ENCODE measurements around the gene SRXN1. TPM values are rescaled to one million over a fixed set of nuclear protein-coding genes. Genes with fewer than 3 reads are reported as not detected.
"Not testable (repeated sequence)": the region's sequence is repeated elsewhere in the genome, so short reads cannot be mapped to it uniquely, and the experiment has no call there.

Gene SRXN1
- total and polyA plus RNA-seq, 4 experiments from 2014 or later, result 6.9 to 17.2 (median 8.9) TPM

GRCh38 chr20:642013-642397 lies 11.0 kb downstream of the SRXN1 start:
- H3K9me3 Mint-ChIP-seq; H3K36me3 Mint-ChIP-seq; intact Hi-C loops (cut with micrococcal nuclease); H3K27ac ChIP-seq (ENCODE audit: low read depth, low read length); H3K4me3 Mint-ChIP-seq; POLR2A ChIA-PET (ENCODE audit: partially characterized antibody); H3K27ac Mint-ChIP-seq; H3K27me3 Mint-ChIP-seq; DNase-seq; H3K4me3 ChIP-seq (ENCODE audit: low read length in 2 of 2); H3K36me3 ChIP-seq (ENCODE audit: insufficient read depth, low read length); H3K9me3 ChIP-seq (ENCODE audit: control insufficient read depth in 1 of 2, low read length in 2 of 2): not testable (repeated sequence)
- peaks cover 6 to 26% (median 17%) of the 10 kb centered on the region in 4 donors for H3K4me1 Mint-ChIP-seq
- Histone ChIP-seq H3K4me1 (ENCODE audit: insufficient read depth, low read length) (peaks cover 11% of the 10 kb centered on the region), H3K27me3 (ENCODE audit: insufficient read depth, low read length) (peaks cover 11% of the 10 kb centered on the region)
- CTCF ChIA-PET (ENCODE audit: partially characterized antibody), result interaction anchor here (1.5 kb wide), 1 partner anchor 7 kb away, joined by 3 read pairs; no protein-coding TSS in a partner anchor

DNA sequence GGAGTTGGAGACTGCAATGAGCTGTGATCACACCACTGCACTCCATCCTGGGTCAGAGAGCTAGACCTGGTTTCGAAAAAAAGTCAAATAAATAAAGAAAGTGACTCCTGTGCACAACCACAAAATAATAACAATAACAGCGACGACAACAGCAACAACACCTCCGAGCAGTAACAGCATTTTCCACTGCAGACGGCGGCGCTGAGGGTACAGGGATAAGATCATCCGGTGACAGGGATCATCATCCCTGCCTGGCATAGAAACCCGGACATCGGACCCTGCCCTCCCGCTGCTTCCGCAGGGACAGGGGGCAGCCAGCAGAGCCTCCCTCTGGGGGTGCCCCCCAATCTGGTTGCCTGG lies 11.5 kb downstream of the SRXN1 start:
- peaks cover 11% of the 10 kb centered on the region for H3K27me3 ChIP-seq (ENCODE audit: insufficient read depth, low read length)
- H3K9me3 ChIP-seq (ENCODE audit: control insufficient read depth in 1 of 2, low read length in 2 of 2), result no peaks in the 10 kb centered on the region
- H3K4me3 ChIP-seq (ENCODE audit: low read length in 2 of 2), result no peak overlapping the region
- no peaks in the 10 kb centered on the region for H3K36me3 ChIP-seq (ENCODE audit: insufficient read depth, low read length)
- peaks cover 0 to 4% of the 10 kb centered on the region in 2 donors for H3K36me3 Mint-ChIP-seq
- ChIA-PET POLR2A (ENCODE audit: partially characterized antibody) (no interaction called here), CTCF (ENCODE audit: partially characterized antibody) (interaction anchor here (1.5 to 2.0 kb wide), 2 partner anchors 8 to 26 kb away, joined by 3 to 7 read pairs; no protein-coding TSS in a partner anchor)
- peak overlapping the region in 5 of 8 donors; percentile 29 to 67 (median 40) for H3K4me3 Mint-ChIP-seq
- no peak for DNase-seq
- peak overlapping the region in 2 of 7 donors; percentile 62 to 84 for H3K27ac Mint-ChIP-seq
- peaks cover 0 to 2% (median 0%) of the 10 kb centered on the region in 8 donors for H3K9me3 Mint-ChIP-seq
- H3K27ac ChIP-seq (ENCODE audit: low read depth, low read length), result no peak overlapping the region
- H3K27me3 Mint-ChIP-seq, result peaks cover 3 to 8% of the 10 kb centered on the region in 2 donors
- peaks cover 6 to 26% (median 17%) of the 10 kb centered on the region in 4 donors for H3K4me1 Mint-ChIP-seq
- intact Hi-C loops (cut with micrococcal nuclease), result no loop called here
- H3K4me1 ChIP-seq (ENCODE audit: insufficient read depth, low read length), result peaks cover 11% of the 10 kb centered on the region

DNA sequence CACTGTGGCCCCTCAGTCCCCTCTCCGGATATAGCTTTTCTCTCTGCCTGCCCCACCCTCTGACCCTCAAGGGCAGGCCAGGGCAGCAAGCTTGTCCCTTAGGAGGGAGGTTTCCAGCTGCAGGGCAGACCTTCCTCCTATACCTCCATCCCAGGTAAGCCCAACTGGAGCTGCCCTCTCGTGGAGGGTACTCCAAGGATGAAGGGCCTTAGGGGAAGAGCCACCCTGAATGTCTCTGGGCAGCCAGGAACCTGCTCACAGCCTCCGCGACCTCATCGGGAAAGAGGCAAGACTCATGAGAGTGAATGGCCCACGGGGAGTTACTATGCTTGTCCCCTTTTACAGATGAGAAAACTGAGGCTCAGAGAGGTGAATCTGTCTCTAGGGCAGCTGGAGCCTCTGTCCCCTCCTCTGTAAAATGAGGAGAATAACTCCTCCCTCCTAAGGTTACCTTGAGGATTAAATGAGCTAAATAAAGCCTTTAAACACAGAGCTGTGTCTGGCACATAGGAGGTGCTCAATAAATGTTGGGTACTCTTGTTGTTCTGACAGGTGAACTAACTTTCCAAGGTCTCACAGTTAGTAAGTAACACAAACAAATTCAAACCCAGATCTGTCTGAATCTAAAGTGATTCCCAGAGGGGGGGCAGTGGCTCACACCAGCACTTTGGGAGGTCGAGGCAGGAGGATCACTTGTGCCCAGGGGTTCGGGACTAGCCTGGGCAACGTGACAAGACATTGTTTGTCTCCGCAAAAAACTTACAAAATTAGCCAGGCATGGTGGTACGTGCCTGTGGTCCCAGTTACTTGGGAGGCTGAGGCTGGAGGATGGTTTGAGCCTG lies 12.1 kb downstream of the SRXN1 start:
- Mint-ChIP-seq H3K4me1 (peaks cover 6 to 23% (median 17%) of the 10 kb centered on the region in 4 donors), H3K9me3 (peaks cover 0 to 2% (median 0%) of the 10 kb centered on the region in 8 donors), H3K36me3 (peaks cover 0 to 4% of the 10 kb centered on the region in 2 donors), H3K27me3 (peaks cover 3 to 10% of the 10 kb centered on the region in 2 donors), H3K4me3 (peak overlapping the region in 5 of 8 donors; percentile 17 to 67 (median 43)), H3K27ac (peak overlapping the region in 1 of 7 donors; percentile 62)
- intact Hi-C loops (cut with micrococcal nuclease), result no loop called here
- Histone ChIP-seq H3K27ac (ENCODE audit: low read depth, low read length) (no peak overlapping the region), H3K27me3 (ENCODE audit: insufficient read depth, low read length) (peaks cover 11% of the 10 kb centered on the region), H3K4me3 (ENCODE audit: low read length in 2 of 2) (no peak overlapping the region), H3K9me3 (ENCODE audit: control insufficient read depth in 1 of 2, low read length in 2 of 2) (no peaks in the 10 kb centered on the region), H3K36me3 (ENCODE audit: insufficient read depth, low read length) (no peaks in the 10 kb centered on the region), H3K4me1 (ENCODE audit: insufficient read depth, low read length) (peaks cover 9% of the 10 kb centered on the region)
- DNase-seq, result no peak
- POLR2A ChIA-PET (ENCODE audit: partially characterized antibody), result no interaction called here
- CTCF ChIA-PET (ENCODE audit: partially characterized antibody), result interaction anchor here (1.5 to 2.0 kb wide), 2 partner anchors 8 to 26 kb away, joined by 3 to 7 read pairs; no protein-coding TSS in a partner anchor

DNA sequence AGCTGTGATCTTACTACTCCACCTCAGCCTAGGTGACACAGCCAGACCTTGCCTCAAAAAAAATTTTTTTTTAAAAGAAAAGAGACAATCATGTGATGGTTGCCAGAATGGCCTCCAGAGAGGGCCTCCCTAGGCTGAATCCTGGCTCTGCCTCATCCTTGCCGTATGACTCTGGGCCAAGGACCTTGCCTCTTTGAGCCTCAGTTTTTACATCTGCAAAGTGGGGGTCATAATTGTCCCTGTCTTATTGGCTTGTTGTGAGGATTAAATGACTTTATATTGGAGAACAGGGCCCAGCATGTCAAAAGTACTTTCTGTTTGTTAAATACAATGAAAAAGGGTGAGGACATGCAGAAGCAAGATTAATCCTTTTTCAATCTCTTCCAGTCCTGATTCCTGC lies 14.4 kb downstream of the SRXN1 start:
- intact Hi-C loops (cut with micrococcal nuclease), result no loop called here
- Mint-ChIP-seq H3K27me3 (peaks cover 1 to 11% of the 10 kb centered on the region in 2 donors), H3K4me1 (peaks cover 3 to 17% (median 12%) of the 10 kb centered on the region in 4 donors), H3K9me3 (peaks cover 0 to 2% (median 0%) of the 10 kb centered on the region in 8 donors), H3K27ac (no peak overlapping the region), H3K36me3 (peaks cover 0 to 4% of the 10 kb centered on the region in 2 donors), H3K4me3 (no peak overlapping the region)
- H3K36me3 ChIP-seq (ENCODE audit: insufficient read depth, low read length), result no peaks in the 10 kb centered on the region
- no peaks in the 10 kb centered on the region for H3K9me3 ChIP-seq (ENCODE audit: control insufficient read depth in 1 of 2, low read length in 2 of 2)
- no peak for DNase-seq
- ChIA-PET POLR2A (ENCODE audit: partially characterized antibody) (no interaction called here), CTCF (ENCODE audit: partially characterized antibody) (no interaction called here)
- peaks cover 11% of the 10 kb centered on the region for H3K27me3 ChIP-seq (ENCODE audit: insufficient read depth, low read length)
- H3K4me1 ChIP-seq (ENCODE audit: insufficient read depth, low read length), result no peaks in the 10 kb centered on the region
- no peak overlapping the region for H3K27ac ChIP-seq (ENCODE audit: low read depth, low read length)
- no peak overlapping the region for H3K4me3 ChIP-seq (ENCODE audit: low read length in 2 of 2)

- Histone ChIP-seq H3K9me3 (ENCODE audit: control insufficient read depth in 1 of 2, low read length in 2 of 2) (no peaks in the 10 kb centered on the region), H3K4me1 (ENCODE audit: insufficient read depth, low read length) (no peaks in the 10 kb centered on the region), H3K4me3 (ENCODE audit: low read length in 2 of 2) (no peak overlapping the region), H3K27ac (ENCODE audit: low read depth, low read length) (no peak overlapping the region), H3K36me3 (ENCODE audit: insufficient read depth, low read length) (no peaks in the 10 kb centered on the region), H3K27me3 (ENCODE audit: insufficient read depth, low read length) (peaks cover 1% of the 10 kb centered on the region)
- H3K4me1 Mint-ChIP-seq, result peaks cover 0 to 10% (median 6%) of the 10 kb centered on the region in 4 donors
- POLR2A ChIA-PET (ENCODE audit: partially characterized antibody), result no interaction called here
- DNase-seq, result no peak
- intact Hi-C loops (cut with micrococcal nuclease), result no loop called here
- peaks cover 0 to 2% (median 0%) of the 10 kb centered on the region in 8 donors for H3K9me3 Mint-ChIP-seq
- CTCF ChIA-PET (ENCODE audit: partially characterized antibody), result interaction anchor here (1.4 kb wide), 1 partner anchor 8 kb away, joined by 5 read pairs; no protein-coding TSS in a partner anchor
- no peaks in the 10 kb centered on the region for H3K36me3 Mint-ChIP-seq
- no peak overlapping the region for H3K27ac Mint-ChIP-seq
- H3K27me3 Mint-ChIP-seq, result peaks cover 5 to 8% of the 10 kb centered on the region in 2 donors
- H3K4me3 Mint-ChIP-seq, result peak overlapping the region in 1 of 8 donors; percentile 19
Measured at GRCh38 chr20:637559-637958, 15.4 kb downstream of the SRXN1 start.

DNA sequence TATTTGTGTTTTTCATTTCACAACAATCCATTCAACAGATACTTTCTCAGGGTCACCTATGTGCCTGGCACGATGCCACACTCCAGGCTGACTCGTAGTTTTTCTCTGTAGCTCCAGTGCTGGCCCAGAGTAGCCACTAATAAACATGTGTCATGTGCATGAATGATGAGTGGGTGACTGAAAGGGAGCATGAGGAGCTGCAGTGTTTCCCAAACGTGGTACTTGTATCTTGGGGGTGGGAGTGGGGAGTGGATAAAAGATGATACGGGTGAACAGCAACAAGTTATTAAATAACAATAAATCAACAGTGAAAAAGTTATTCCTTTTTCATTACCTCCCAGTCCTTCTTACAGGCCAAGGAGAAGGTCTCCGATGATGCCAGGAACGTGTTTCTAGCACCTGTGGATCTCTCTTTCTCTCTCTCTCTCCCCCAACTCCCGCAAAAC lies 17.1 kb downstream of the SRXN1 start:
- POLR2A ChIA-PET (ENCODE audit: partially characterized antibody), result no interaction called here
- H3K27me3 Mint-ChIP-seq, result peaks cover 10% of the 10 kb centered on the region in 2 donors
- Histone ChIP-seq H3K36me3 (ENCODE audit: insufficient read depth, low read length) (no peaks in the 10 kb centered on the region), H3K27ac (ENCODE audit: low read depth, low read length) (no peak overlapping the region), H3K9me3 (ENCODE audit: control insufficient read depth in 1 of 2, low read length in 2 of 2) (no peaks in the 10 kb centered on the region), H3K4me3 (ENCODE audit: low read length in 2 of 2) (no peak overlapping the region), H3K4me1 (ENCODE audit: insufficient read depth, low read length) (no peaks in the 10 kb centered on the region), H3K27me3 (ENCODE audit: insufficient read depth, low read length) (no peaks in the 10 kb centered on the region)
- H3K36me3 Mint-ChIP-seq, result no peaks in the 10 kb centered on the region
- no peaks in the 10 kb centered on the region for H3K9me3 Mint-ChIP-seq
- H3K4me3 Mint-ChIP-seq, result no peak overlapping the region
- intact Hi-C loops (cut with micrococcal nuclease), result no loop called here
- H3K27ac Mint-ChIP-seq, result no peak overlapping the region
- DNase-seq, result no peak
- H3K4me1 Mint-ChIP-seq, result peaks cover 0 to 3% (median under 1%) of the 10 kb centered on the region in 4 donors
- CTCF ChIA-PET (ENCODE audit: partially characterized antibody), result no interaction called here

DNA sequence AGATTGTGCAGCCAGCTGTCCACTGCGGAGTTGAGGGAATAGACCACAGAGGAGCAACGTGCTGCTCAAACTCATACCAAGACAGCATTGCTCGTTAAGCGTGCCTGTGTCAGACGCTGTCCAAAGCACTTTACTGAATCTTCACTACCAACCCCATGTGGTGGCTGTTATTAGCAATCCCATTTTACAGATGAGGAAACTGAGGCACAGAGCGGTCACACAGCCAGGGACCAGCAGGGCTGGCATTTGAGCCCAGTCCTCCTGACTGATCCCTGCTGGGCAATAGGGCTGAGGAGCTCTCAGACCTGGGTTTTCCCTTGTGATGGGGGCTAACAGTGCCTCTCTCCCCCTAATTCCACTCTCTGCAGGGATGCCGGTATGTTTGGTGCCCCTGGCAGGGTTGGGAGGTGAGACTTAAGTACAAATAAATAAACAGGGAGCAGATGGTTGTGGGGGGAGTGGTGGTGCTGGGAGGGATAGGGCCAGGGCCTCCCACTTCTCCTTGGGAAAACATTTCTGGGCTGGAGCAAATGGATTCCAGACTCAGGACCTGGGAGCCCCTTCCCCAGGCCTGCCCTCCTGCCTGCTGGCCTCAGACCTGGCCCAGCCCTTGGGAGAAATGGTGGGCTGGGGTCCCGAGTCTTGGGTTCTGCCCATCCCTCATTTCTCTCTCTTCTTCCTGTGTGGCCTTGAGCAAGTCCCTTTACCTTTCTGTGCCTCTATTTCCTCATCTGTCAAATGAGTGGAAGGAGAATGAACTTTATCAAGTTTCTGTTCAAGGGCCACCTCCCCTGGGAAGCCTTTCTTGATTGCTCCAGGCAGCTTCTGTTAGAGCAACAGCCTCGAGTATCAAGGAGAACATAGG lies 17.7 kb downstream of the SRXN1 start:
- Mint-ChIP-seq H3K27me3 (peaks cover 10 to 11% of the 10 kb centered on the region in 2 donors), H3K4me3 (no peak overlapping the region), H3K36me3 (no peaks in the 10 kb centered on the region), H3K27ac (no peak overlapping the region), H3K9me3 (no peaks in the 10 kb centered on the region), H3K4me1 (peaks cover 0 to 2% (median 0%) of the 10 kb centered on the region in 4 donors)
- H3K4me3 ChIP-seq (ENCODE audit: low read length in 2 of 2), result no peak overlapping the region
- no peaks in the 10 kb centered on the region for H3K9me3 ChIP-seq (ENCODE audit: control insufficient read depth in 1 of 2, low read length in 2 of 2)
- no peaks in the 10 kb centered on the region for H3K36me3 ChIP-seq (ENCODE audit: insufficient read depth, low read length)
- DNase-seq, result no peak
- CTCF ChIA-PET (ENCODE audit: partially characterized antibody), result no interaction called here
- POLR2A ChIA-PET (ENCODE audit: partially characterized antibody), result no interaction called here
- no peaks in the 10 kb centered on the region for H3K27me3 ChIP-seq (ENCODE audit: insufficient read depth, low read length)
- no peak overlapping the region for H3K27ac ChIP-seq (ENCODE audit: low read depth, low read length)
- intact Hi-C loops (cut with micrococcal nuclease), result no loop called here
- no peaks in the 10 kb centered on the region for H3K4me1 ChIP-seq (ENCODE audit: insufficient read depth, low read length)

Measured in CD4-positive, alpha-beta memory T cell (primary cell).